T-helper 17 cell (primary cell): ENCODE results near the gene AKAP5. TPM values are rescaled to one million over a fixed set of nuclear protein-coding genes. Genes with fewer than 3 reads are reported as not detected.
A peak's percentile ranks its signal among the peaks of the same experiment; 100 is the strongest.

Source experiments
- ATAC-seq: fragments of 150-1000 bp; cut with Tn5 transposase; 2 replicates; pipeline ENCODE4 v1.10.0; 2021; ENCODE audit warnings: mild to moderate bottlenecking, moderate library complexity
- DNase-seq, 3 donors: peaks; one replicate each; pipeline versions ENCODE4 v3.0.0 to v3.0.0-alpha.2; 2020 to 2021
- H3K9me3 ChIP-seq: one replicate; pipeline ENCODE4 v1.7.0; 2013; ENCODE audit warnings: low read length, mild to moderate bottlenecking; ENCODE audit not compliant: control insufficient read depth, poor library complexity, severe bottlenecking
- H3K27ac Mint-ChIP-seq: one replicate; pipeline ENCODE4 v1.8.0; 2022; ENCODE audit warnings: mild to moderate bottlenecking, moderate library complexity, mixed read lengths
- H3K27me3 Mint-ChIP-seq: one replicate; pipeline ENCODE4 v1.8.0; 2022; ENCODE audit warnings: mixed read lengths
- H3K36me3 Mint-ChIP-seq: one replicate; pipeline ENCODE4 v1.8.0; 2022; ENCODE audit warnings: low read depth, mixed read lengths
- H3K4me1 Mint-ChIP-seq: one replicate; pipeline ENCODE4 v1.8.0; 2022; ENCODE audit warnings: mild to moderate bottlenecking, mixed read lengths
- H3K4me3 Mint-ChIP-seq: one replicate; pipeline ENCODE4 v1.8.0; 2022; ENCODE audit warnings: mild to moderate bottlenecking, moderate library complexity, mixed read lengths
- total RNA-seq, 4 donors: library from RNA in 2 of 4; stranded (reverse) in 2 of 4; gene quantifications; one replicate each; pipeline ENCODE4 v1.2.3 and lab custom pipeline; 2022 to 2026

AKAP5 gene
- total RNA-seq, 2 donors from 2014 or later: 0.12 to 0.16 TPM

DNA sequence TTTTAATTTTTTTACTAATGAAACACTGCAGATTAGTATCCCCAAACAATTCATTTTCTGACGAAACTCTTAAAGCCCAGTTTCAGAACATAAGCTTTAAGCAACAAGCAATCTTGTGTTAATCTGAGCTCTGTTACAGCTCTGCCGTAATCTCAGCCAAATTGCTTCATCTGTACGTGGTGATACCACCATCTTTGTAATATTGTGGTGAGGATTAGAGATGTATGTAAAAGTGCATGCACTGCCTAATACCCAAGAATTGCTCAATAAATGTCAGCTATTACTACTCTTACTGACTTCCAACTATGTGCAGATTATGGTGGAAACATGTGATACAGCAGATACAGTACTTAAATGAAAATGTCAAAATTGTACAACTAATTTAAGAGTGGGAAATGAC, 1.8 kb downstream of the AKAP5 start:
- no peak for DNase-seq
- H3K4me1 Mint-ChIP-seq: peaks cover 27% of the 10 kb centered on the region
- no peak overlapping the region for H3K27ac Mint-ChIP-seq
- no peaks in the 10 kb centered on the region for H3K9me3 ChIP-seq
- H3K36me3 Mint-ChIP-seq: peaks cover 2% of the 10 kb centered on the region
- ATAC-seq: no peak
- no peaks in the 10 kb centered on the region for H3K27me3 Mint-ChIP-seq
- H3K4me3 Mint-ChIP-seq: no peak overlapping the region

DNA sequence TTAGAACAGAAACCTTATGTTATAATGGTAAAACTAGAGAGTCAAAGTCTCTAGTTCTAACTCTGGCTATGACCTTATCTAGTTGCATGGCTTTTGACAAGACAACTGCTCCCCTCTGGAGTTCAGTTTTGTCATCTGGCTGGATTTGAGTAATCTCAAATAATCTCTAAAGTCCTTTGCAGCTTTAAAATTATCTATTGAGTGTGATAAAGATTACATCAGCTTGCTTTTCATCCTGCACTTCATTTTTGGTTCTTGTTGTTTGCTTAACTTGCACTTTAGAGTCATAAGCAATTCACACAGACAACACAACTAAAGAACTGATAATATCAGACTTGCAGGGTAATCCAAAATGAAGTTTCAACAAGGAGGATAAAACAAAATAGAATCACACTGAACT, 2.3 kb downstream of the AKAP5 start:
- DNase-seq (no peak), ATAC-seq (no peak)
- H3K27me3 Mint-ChIP-seq: no peaks in the 10 kb centered on the region
- peaks cover 2% of the 10 kb centered on the region for H3K36me3 Mint-ChIP-seq
- H3K9me3 ChIP-seq: no peaks in the 10 kb centered on the region
- no peak overlapping the region for H3K4me3 Mint-ChIP-seq
- H3K27ac Mint-ChIP-seq: no peak overlapping the region
- peaks cover 27% of the 10 kb centered on the region for H3K4me1 Mint-ChIP-seq

DNA sequence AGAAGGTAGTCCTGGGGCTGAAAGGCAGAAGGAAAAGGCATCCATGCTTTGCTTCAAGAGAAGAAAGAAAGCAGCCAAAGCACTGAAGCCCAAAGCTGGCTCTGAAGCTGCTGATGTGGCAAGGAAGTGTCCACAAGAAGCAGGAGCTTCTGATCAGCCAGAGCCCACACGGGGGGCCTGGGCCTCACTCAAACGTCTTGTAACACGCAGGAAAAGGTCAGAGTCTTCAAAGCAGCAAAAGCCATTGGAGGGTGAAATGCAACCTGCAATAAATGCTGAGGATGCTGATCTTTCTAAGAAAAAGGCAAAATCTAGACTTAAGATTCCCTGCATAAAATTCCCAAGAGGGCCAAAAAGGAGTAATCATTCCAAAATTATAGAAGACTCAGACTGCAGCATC, 3.2 kb downstream of the AKAP5 start:
- no peaks in the 10 kb centered on the region for H3K27me3 Mint-ChIP-seq
- peaks cover 27% of the 10 kb centered on the region for H3K4me1 Mint-ChIP-seq
- no peaks in the 10 kb centered on the region for H3K9me3 ChIP-seq
- peaks cover 2% of the 10 kb centered on the region for H3K36me3 Mint-ChIP-seq
- DNase-seq (no peak), ATAC-seq (no peak)
- H3K4me3 Mint-ChIP-seq: no peak overlapping the region
- peak overlapping the region; percentile 72 for H3K27ac Mint-ChIP-seq

DNA sequence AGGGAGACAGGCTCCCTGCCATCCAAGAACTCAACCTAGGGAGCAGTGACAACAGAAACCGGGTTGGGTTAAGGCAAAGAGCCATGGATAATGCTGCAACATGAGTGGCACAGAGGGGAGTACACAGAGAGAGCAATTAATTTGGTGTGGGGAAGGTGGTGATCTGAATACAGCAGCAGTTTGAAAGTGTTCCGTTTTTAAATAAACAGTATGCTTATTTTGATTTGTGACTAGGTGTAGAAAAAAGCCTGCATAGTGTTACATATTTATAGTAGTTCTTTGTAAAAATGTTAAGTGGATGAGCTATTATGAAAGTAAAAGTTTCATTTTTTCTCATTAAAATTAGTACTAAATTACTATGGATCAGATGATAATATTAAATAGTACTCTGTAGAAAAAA, 8.7 kb downstream of the AKAP5 start:
- no peaks in the 10 kb centered on the region for H3K27me3 Mint-ChIP-seq
- no peak overlapping the region for H3K4me3 Mint-ChIP-seq
- no peak overlapping the region for H3K27ac Mint-ChIP-seq
- no peak for DNase-seq
- no peak for ATAC-seq
- H3K4me1 Mint-ChIP-seq: peaks cover 7% of the 10 kb centered on the region
- H3K9me3 ChIP-seq: no peaks in the 10 kb centered on the region
- no peaks in the 10 kb centered on the region for H3K36me3 Mint-ChIP-seq

DNA sequence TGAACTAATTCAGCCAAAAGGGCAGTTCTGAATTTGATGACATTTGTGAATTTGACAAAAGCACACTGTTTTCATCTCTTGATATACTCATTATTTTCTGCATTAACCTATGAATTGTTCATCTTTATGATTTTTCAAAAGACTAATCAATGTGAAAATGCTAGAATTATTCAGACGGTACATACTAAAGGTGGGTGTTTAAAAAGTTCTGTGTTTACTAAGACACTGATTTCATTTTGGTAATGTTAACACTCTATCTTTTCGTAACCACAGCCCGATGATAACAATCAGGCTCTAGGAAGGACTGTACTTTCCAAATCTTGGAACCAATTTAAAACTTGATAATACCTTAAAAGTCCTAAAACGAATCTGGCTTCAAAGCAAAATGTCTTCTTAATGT, 9.4 kb downstream of the AKAP5 start:
- ATAC-seq (no peak), DNase-seq (no peak)
- Mint-ChIP-seq H3K27ac (no peak overlapping the region), H3K4me3 (no peak overlapping the region), H3K36me3 (no peaks in the 10 kb centered on the region), H3K4me1 (peaks cover 7% of the 10 kb centered on the region), H3K27me3 (no peaks in the 10 kb centered on the region)
- no peaks in the 10 kb centered on the region for H3K9me3 ChIP-seq

DNA sequence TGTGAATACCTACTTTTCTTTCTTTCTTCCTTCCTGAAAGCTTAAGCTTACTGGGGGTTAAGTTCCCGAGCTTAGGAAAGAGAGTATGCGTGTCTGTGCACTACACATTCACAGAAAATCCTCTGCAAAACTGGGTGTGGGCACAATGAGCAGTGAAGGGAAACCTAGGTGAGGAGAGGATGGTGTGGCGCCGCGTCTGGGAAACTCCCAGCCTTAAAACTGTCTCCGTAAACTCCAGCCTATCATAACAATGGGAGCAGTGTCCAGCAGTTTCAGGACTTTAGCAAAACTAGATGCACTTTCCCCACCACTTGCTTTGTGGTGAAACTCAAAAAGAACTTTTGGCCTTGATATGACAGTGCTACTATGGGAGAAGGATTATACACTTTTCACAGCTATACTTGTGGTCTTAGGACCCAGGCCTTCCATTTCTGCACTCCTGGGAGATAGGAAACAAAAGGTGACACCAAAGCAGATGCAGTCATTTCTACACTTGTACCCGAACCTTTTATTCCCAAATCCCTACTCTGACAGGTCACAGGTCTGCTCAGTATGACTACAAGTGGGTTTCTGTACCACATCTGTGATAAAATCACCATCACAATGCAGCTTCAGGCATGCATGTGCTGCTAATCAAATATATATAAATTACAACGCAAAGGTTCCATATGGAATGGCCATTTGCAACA, 10.4 kb downstream of the AKAP5 start:
- Mint-ChIP-seq H3K4me3 (no peak overlapping the region), H3K4me1 (peaks cover 8% of the 10 kb centered on the region), H3K27me3 (no peaks in the 10 kb centered on the region), H3K36me3 (no peaks in the 10 kb centered on the region), H3K27ac (no peak overlapping the region)
- ATAC-seq (no peak), DNase-seq (no peak)
- no peaks in the 10 kb centered on the region for H3K9me3 ChIP-seq

DNA sequence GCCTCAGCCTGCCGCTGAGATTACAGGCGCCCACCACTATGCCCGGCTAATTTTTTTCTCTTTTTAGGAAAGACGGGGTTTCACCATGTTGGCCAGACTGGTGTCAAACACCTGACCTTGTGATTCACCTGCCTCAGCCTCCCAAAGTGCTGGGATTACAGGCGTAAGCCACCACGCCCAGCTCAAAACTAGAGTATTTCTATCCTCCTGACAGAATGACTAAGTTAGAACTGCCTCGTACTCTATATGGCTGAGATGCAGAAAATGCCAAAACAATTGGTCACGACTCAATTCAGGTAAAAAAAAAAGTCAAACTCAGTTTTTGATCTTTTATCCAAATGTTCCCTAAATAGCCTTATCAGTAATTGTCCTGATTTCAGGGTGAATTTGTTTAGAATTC, 11.1 kb downstream of the AKAP5 start:
- no peak overlapping the region for H3K4me3 Mint-ChIP-seq
- H3K27ac Mint-ChIP-seq: no peak overlapping the region
- H3K36me3 Mint-ChIP-seq: no peaks in the 10 kb centered on the region
- no peak for ATAC-seq
- no peak for DNase-seq
- H3K9me3 ChIP-seq: no peaks in the 10 kb centered on the region
- H3K4me1 Mint-ChIP-seq: peaks cover 8% of the 10 kb centered on the region
- no peaks in the 10 kb centered on the region for H3K27me3 Mint-ChIP-seq

DNA sequence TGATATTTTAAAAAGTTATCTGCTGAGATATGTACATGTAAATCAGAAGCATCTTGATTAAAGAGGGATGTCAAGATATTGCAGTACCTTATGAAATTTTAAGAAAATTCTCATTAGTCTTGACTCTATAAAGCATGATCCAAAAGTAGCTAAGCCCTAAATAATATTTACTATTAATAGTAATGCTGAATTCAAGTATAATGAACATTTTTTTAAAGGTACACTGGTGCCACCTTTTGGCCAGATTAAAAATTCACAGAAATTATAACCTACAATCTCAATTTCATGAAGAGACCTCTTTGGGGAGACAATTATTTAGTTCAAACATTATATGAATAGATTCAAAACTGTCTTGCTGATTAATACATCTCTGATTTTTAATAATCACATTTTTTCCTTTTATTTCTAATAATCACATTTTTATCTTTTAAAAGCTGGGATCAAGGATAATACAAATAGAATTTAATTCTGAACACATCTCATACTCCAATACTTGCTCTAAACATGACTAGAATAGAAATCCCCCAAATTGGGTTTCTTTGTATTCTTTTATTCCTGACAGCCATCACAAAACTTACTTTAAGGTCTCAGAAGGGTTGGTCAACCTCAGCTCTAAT, 13.4 kb downstream of the AKAP5 start:
- ATAC-seq (no peak), DNase-seq (no peak)
- no peaks in the 10 kb centered on the region for H3K9me3 ChIP-seq
- H3K4me1 Mint-ChIP-seq: peaks cover 8% of the 10 kb centered on the region
- H3K27me3 Mint-ChIP-seq: no peaks in the 10 kb centered on the region
- H3K4me3 Mint-ChIP-seq: no peak overlapping the region
- H3K36me3 Mint-ChIP-seq: no peaks in the 10 kb centered on the region
- H3K27ac Mint-ChIP-seq: no peak overlapping the region

DNA sequence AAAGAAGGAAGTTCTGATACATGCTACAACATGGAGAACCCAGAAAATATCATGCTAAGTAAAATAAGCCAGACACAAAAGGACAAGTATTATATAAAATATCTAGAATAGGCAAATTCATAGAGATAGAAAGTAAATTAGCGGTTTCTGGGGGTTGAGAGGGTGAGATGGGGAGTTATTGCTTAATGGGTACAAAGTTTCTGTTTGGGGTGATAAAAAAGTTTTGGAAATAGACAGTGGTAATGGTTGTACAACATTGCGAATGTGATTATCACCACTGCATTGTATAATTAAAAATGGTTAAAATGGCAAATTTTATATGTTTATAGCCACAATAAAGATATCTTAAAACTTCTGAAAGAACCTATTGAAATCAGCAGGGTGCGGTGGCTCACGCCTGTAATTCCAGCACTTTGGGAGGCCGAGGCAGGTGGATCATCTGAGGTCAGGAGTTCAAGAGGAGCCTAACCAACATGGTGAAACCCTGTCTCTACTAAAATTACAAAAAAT, 23.3 kb downstream of the AKAP5 start:
- DNase-seq: no peak
- H3K4me3 Mint-ChIP-seq: no peak overlapping the region
- H3K4me1 Mint-ChIP-seq: peaks cover 31% of the 10 kb centered on the region
- H3K27ac Mint-ChIP-seq: no peak overlapping the region
- H3K9me3 ChIP-seq: no peaks in the 10 kb centered on the region
- H3K36me3 Mint-ChIP-seq: peaks cover 6% of the 10 kb centered on the region
- no peaks in the 10 kb centered on the region for H3K27me3 Mint-ChIP-seq
- no peak for ATAC-seq

DNA sequence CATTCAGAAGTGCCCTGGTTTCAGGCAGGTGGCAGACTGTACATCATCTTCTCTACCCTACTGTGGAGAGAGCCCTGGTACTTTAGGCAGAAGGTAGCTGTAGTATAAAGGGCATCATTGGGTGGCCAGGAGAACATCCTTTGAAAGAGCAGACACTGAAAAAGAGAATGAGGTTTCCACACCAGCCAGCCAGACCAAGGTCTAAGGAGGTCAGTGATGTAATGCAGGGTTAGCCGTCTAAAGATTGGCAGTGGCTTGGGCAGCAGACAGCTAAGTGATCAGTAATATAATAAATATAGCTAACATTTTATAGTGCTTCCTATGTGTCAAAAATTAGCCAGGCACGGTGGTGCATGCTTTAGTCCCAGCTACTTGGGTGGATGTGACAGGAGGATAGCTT, 26.3 kb downstream of the AKAP5 start:
- H3K9me3 ChIP-seq: no peaks in the 10 kb centered on the region
- ATAC-seq: no peak
- H3K4me1 Mint-ChIP-seq: peaks cover 43% of the 10 kb centered on the region
- H3K27ac Mint-ChIP-seq: peak overlapping the region; percentile 9
- no peaks in the 10 kb centered on the region for H3K27me3 Mint-ChIP-seq
- peak overlapping the region; percentile 53 for H3K4me3 Mint-ChIP-seq
- peaks cover 9% of the 10 kb centered on the region for H3K36me3 Mint-ChIP-seq
- DNase-seq: no peak

DNA sequence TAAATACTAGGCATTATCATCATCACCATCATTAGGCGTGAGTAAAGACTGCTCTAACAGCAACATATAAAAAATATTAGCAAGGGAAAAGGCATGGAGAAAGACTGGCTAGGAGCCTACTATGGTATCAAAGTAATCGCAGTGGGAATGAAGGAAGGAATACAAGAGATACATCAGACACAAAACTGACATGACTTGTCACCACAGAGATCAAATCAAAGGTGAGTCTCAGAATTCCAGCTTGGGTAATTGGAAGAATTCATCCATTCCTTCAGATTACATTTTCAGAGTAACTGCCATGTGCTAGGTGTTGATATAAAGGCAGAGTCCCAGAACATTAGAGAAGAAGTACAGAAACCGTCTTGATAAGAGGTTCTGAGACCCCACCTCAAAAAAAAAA, 28.2 kb downstream of the AKAP5 start:
- no peaks in the 10 kb centered on the region for H3K27me3 Mint-ChIP-seq
- H3K27ac Mint-ChIP-seq: peak overlapping the region; percentile 74
- H3K4me1 Mint-ChIP-seq: peaks cover 49% of the 10 kb centered on the region
- no peak for ATAC-seq
- H3K4me3 Mint-ChIP-seq: peak overlapping the region; percentile 25
- no peak for DNase-seq
- no peaks in the 10 kb centered on the region for H3K9me3 ChIP-seq
- peaks cover 9% of the 10 kb centered on the region for H3K36me3 Mint-ChIP-seq

DNA sequence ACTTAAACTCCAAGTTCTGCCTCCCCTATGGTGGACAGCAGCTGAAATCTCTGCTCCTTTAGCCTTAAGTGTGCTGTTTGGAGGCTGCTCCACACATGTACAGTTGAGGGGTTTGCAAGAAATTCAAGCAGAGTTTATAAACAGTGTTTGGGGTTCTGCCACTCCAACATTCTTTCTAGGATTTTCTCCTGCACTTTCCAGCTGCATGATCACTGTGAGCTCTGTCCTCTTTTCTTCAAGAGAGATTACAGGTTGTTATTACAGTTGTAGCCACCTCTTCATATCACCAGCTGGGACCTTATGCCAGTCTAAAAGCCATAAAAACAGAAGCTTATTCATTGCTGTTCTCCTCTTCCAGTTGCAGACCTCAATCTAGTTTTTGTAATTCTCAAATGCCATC, 30.0 kb downstream of the AKAP5 start:
- no peak for ATAC-seq
- H3K27ac Mint-ChIP-seq: no peak overlapping the region
- no peaks in the 10 kb centered on the region for H3K9me3 ChIP-seq
- H3K4me1 Mint-ChIP-seq: peaks cover 56% of the 10 kb centered on the region
- H3K36me3 Mint-ChIP-seq: peaks cover 9% of the 10 kb centered on the region
- H3K27me3 Mint-ChIP-seq: no peaks in the 10 kb centered on the region
- H3K4me3 Mint-ChIP-seq: no peak overlapping the region
- DNase-seq: no peak

DNA sequence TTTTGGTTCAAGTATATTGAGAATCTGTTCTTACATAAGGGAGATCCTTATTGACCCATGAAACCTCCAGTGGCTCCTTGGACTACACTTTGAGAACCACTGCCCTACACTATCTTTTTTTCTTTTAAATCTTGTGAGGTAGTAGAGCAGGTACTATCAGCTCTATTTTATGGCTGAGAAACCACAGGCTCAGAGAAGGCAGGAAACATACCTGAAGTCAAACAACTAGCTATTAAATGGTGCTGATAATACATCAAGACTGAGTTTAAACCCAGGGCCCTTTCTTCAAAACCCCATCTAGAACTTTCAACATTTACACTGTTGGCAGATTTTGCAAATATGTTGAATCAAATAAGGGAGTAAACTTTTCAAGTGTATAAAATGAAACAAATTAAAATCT, 31.5 kb downstream of the AKAP5 start:
- no peak for DNase-seq
- Mint-ChIP-seq H3K4me1 (peaks cover 52% of the 10 kb centered on the region), H3K4me3 (peak overlapping the region; percentile 43), H3K27me3 (no peaks in the 10 kb centered on the region), H3K36me3 (peaks cover 9% of the 10 kb centered on the region), H3K27ac (no peak overlapping the region)
- no peaks in the 10 kb centered on the region for H3K9me3 ChIP-seq
- peak; percentile 28 for ATAC-seq

DNA sequence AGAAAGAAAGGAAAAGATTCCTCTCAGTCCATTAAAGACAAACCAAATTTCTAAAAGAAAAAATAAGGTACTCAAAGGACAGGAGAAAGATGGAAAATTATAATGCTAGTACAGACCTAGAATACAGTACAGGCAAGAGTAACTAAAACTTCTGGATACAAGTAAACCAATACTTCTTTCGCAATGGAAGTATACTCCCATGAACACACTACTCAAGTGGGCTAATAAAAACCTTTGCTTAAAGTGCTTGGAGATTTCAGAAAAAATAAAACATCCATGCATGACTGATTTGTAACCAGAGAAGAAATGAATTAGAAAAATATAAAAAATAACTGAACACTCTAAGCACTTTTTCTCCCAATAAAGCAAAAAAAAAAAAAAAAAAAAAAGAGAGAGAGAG, 34.8 kb downstream of the AKAP5 start:
- H3K4me3 Mint-ChIP-seq: peak overlapping the region; percentile 82
- ATAC-seq: no peak
- H3K27ac Mint-ChIP-seq: peak overlapping the region; percentile 99
- H3K4me1 Mint-ChIP-seq: peaks cover 45% of the 10 kb centered on the region
- no peaks in the 10 kb centered on the region for H3K9me3 ChIP-seq
- DNase-seq: no peak
- no peaks in the 10 kb centered on the region for H3K27me3 Mint-ChIP-seq
- H3K36me3 Mint-ChIP-seq: peaks cover 3% of the 10 kb centered on the region
